Astrocyte of the cerebellum (primary cell): ENCODE results near the gene NOX1.

ENCODE experiments used
- DNase-seq: peaks from one replicate; pipeline ENCODE4 v3.0.0-alpha.2; 2011; ENCODE audit warnings: low read depth
- H3K4me3 ChIP-seq: 2 replicates; pipeline ENCODE4 v1.5.1; 2011; ENCODE audit warnings: mild to moderate bottlenecking, low read depth, low read length, moderate library complexity
- in situ Hi-C: cut with HindIII; loops from 2 replicates; pipeline ENCODE4 v1.10.0; 2017; ENCODE audit warnings: low sequenced_read_pairs
- TF ChIP-seq, protein P1 (sequence below): IDR thresholded peaks from 2 replicates; pipeline ENCODE4 v1.5.1; 2012; ENCODE audit warnings: low read length, low read depth, moderate library complexity, mild to moderate bottlenecking; ENCODE audit errors: missing control alignments

NOX1 gene

DNA sequence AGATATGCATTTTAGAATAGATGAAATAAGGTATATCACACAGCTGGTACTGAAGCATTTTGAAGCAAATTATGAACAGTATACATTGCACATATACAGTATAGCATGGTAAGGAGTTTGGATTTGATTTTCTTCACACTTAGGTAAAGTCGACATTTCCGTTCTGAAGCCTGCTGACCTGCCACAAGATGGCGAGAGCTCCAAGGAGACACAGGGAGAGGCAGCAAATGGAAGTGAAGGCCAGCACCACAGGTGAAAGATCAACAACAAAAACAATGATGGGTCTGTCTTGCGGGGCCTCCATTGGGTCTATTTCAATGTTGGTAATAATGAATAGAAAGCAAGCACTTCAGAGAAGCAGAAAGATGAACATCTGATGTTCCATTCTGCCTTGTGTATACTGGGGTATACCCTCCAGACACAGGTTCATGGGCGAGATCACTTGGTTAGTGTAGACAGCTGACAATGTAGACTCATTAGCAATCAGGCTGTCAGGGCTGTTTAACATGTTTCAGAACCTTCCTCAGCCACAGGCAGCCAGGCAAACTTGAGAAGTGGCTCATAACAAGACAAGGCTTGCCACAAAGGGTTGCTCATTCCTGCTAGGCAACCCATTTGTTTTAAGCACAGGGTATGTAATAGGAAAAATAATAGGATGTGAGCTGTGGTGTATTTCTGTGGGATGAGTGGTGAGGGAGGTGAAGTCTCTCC is 21.4 kb upstream of the NOX1 start:
- H3K4me3 ChIP-seq, result no peak overlapping the region
- DNase-seq, result peak; percentile 6
- in situ Hi-C loops, result no loop called here
- TF ChIP-seq, protein P1, sequence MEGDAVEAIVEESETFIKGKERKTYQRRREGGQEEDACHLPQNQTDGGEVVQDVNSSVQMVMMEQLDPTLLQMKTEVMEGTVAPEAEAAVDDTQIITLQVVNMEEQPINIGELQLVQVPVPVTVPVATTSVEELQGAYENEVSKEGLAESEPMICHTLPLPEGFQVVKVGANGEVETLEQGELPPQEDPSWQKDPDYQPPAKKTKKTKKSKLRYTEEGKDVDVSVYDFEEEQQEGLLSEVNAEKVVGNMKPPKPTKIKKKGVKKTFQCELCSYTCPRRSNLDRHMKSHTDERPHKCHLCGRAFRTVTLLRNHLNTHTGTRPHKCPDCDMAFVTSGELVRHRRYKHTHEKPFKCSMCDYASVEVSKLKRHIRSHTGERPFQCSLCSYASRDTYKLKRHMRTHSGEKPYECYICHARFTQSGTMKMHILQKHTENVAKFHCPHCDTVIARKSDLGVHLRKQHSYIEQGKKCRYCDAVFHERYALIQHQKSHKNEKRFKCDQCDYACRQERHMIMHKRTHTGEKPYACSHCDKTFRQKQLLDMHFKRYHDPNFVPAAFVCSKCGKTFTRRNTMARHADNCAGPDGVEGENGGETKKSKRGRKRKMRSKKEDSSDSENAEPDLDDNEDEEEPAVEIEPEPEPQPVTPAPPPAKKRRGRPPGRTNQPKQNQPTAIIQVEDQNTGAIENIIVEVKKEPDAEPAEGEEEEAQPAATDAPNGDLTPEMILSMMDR, result peak; percentile 63

DNA sequence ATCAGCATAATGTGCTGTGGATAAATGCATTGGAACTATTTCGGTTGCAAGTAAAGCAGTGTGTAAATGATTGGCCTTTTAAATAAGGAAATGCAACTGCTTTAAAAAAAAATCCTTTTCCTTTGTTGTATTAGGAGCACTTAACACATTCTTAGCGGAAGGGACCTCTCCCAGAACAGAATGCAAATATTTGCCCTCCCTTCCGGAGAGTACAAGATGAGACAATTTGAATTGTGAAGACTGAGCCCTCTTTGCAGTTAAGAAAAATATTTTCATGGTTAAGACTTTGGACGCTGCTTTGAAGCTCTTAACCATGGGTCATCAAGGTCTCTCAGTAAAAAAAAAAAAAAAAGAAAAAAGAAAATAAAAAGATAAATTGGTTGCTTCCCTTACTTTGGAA is 9.5 kb upstream of the NOX1 start:
- no peak overlapping the region for H3K4me3 ChIP-seq
- TF ChIP-seq, protein P1, result no peak
- DNase-seq, result no peak
- in situ Hi-C loops, result no loop called here

DNA sequence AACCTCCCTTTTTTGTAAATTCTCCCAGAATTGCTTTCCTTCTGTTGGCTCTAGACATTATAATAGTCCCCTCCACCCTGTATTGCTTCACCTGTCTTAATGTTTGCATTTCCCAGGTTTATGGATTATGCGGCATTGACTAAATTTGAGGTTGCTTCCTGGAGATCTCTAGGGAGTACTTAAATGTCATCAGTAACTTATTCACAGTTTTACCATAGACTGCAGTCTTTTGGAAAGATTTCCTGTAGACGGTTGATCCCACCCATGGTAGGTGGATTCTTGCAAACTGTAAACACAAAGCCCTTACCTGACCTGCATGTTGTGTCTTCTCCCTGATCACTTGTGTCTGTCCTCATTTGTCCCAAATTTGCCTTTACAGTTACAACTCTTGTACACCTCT is 6.2 kb upstream of the NOX1 start:
- no peak overlapping the region for H3K4me3 ChIP-seq
- DNase-seq, result no peak
- TF ChIP-seq, protein P1, result no peak
- in situ Hi-C loops, result no loop called here

DNA sequence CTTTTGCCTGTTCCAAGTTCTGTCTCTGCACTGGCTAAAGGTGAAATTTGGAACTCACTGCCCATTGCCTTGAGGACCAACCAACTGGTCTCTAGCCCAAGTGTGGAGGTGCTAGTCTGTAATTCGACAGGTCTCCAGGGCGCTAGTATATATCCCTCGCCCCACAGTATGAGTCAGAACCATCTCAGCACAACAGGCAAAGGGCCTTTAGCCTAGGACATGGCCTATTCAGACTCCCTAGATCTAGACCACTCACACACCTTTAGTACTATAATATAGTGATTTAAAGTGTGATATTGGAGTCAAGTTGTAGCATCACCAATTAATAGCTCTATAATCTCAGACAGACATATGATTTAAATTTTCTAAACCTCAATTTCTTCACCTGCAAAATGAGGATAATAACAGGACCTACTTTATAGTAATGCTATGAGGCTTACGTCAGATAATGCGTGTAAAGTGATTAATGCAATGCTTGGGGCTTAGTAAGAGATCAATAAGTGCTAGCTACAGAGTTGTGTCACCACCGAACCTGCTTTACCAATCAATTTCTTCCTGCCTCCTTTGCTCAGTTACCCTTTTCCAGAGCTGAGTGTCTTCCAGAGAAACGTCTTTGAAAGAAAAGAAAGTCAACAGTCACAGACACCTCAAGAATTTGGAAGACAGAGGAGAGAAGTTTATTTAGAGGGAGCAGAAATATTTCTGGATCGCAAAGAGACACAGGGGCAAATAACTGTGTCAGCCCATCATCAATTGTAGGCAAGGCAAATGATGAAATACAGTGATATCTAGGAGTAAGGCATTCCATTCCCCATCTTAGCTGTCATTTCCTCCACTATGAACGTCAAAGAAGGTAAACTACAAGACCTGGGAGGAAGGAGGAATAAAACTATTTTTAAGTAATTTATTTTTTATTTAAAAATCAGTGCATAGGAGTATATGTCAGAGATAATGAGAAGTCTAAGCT is 2.3 kb downstream of the NOX1 start:
- in situ Hi-C loops, result no loop called here
- no peak overlapping the region for H3K4me3 ChIP-seq
- no peak for DNase-seq
- TF ChIP-seq, protein P1, result no peak

DNA sequence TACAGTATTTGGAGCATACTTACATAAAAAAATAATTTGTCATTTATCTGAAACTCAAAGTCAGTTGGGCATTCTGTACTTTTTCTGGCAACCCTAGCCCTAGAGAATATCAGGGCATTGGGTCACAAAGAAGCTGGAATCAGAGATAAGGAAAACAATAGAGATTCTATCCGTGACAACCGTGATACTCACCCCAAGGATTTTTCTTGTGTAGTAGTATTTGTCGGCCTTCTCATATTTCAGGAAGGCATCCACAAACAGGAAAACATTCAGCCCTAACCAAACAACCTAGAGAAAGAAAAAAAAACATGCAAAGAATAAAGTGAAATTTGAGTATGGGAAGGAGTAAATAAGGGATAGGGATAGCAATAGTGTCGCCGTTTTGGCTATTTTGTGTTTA is 3.6 kb downstream of the NOX1 start:
- DNase-seq, result no peak
- no peak overlapping the region for H3K4me3 ChIP-seq
- TF ChIP-seq, protein P1, result no peak
- in situ Hi-C loops, result no loop called here

DNA sequence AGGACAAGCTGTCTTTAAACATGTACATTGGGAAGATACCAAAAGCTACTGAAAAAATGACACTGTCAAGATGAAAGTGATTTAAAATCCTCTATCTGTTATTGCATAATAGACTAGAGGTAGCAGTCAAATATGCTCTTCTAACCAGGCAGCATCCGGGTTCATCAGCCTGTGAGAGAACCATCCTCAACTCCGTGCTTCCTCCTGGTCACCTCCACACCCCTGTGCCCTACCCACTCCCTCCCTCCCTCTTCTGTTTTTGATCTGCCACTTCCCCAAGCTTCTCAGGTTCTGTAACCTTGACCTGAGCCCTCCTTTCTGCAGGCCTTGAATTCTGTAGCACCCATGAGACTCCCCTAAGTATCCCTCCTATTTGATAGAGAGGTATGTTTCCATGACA is 5.9 kb downstream of the NOX1 start:
- TF ChIP-seq, protein P1, result no peak
- no peak for DNase-seq
- in situ Hi-C loops, result no loop called here
- H3K4me3 ChIP-seq, result no peak overlapping the region
